Chondrocyte (in vitro differentiated cells): ENCODE results near the gene RFPL1. TPM values are rescaled to one million over a fixed set of nuclear protein-coding genes. Genes with fewer than 3 reads are reported as not detected.
"Not testable (repeated sequence)": the region's sequence is repeated elsewhere in the genome, so short reads cannot be mapped to it uniquely, and the experiment has no call there.

Source experiments
- DNase-seq: peaks from one replicate; pipeline ENCODE4 v3.0.0; 2021; ENCODE audit warnings: mixed read lengths, low spot score
- H3K27ac Mint-ChIP-seq: one replicate; pipeline ENCODE4 v1.8.0; 2021; ENCODE audit warnings: mild to moderate bottlenecking, moderate library complexity, mixed read lengths; ENCODE audit not compliant: unreplicated experiment
- H3K27me3 Mint-ChIP-seq: 2 replicates; pipeline ENCODE4 v1.8.0; 2021; ENCODE audit warnings: low read depth, mixed read lengths
- H3K36me3 Mint-ChIP-seq: 2 replicates; pipeline ENCODE4 v1.8.0; 2021; ENCODE audit warnings: low read depth, mixed read lengths
- H3K4me1 Mint-ChIP-seq: 2 replicates; pipeline ENCODE4 v1.8.0; 2021; ENCODE audit warnings: low read depth, mild to moderate bottlenecking, mixed read lengths
- H3K4me3 Mint-ChIP-seq: one replicate; pipeline ENCODE4 v1.8.0; 2021; ENCODE audit warnings: mild to moderate bottlenecking, moderate library complexity, mixed read lengths; ENCODE audit not compliant: unreplicated experiment
- H3K9me3 Mint-ChIP-seq: 2 replicates; pipeline ENCODE4 v1.8.0; 2021; ENCODE audit warnings: low read depth, mixed read lengths
- CTCF ChIP-seq: fragments of 200-600 bp; sonication (generic); IDR thresholded peaks from 2 replicates; pipeline ENCODE4 v1.5.0; 2021; ENCODE audit warnings: antibody characterized with exemption, mild to moderate bottlenecking, moderate library complexity
- long read RNA-seq: library from polyadenylated mRNA; stranded (forward); transcript quantifications from one replicate; pipeline ENCODE4 v2.0.0, GENCODE V29; 2021
- total RNA-seq: library from RNA; stranded (reverse); gene quantifications from 3 replicates; pipeline ENCODE4 v1.2.1, GENCODE V29; 2021

RFPL1 gene
- not detected in 3 replicates for total RNA-seq
- long read RNA-seq = 0 reads

- not testable (repeated sequence) for H3K27me3 Mint-ChIP-seq, H3K36me3 Mint-ChIP-seq, H3K4me3 Mint-ChIP-seq, DNase-seq, H3K27ac Mint-ChIP-seq, H3K9me3 Mint-ChIP-seq
- H3K4me1 Mint-ChIP-seq = peaks cover 18% of the 10 kb centered on the region
Measured at GRCh38 chr22:29438283-29438682, at the start of gene RFPL1. TSS of gene RFPL1 (plus strand) at chr22:29438583.

- Mint-ChIP-seq H3K4me1 (peaks cover 25% of the 10 kb centered on the region), H3K9me3 (no peaks in the 10 kb centered on the region), H3K27ac (peak overlapping the region; percentile 81), H3K4me3 (peak overlapping the region; percentile 86), H3K27me3 (no peaks in the 10 kb centered on the region), H3K36me3 (peaks cover 1% of the 10 kb centered on the region)
- no peak for DNase-seq
- TF ChIP-seq CTCF = no peak
Measured at GRCh38 chr22:29388759-29389090, 49.7 kb upstream of the RFPL1 start.

- Mint-ChIP-seq H3K36me3 (peaks cover under 1% of the 10 kb centered on the region), H3K27ac (no peak overlapping the region), H3K27me3 (no peaks in the 10 kb centered on the region), H3K4me1 (peaks cover 31% of the 10 kb centered on the region), H3K9me3 (no peaks in the 10 kb centered on the region), H3K4me3 (no peak overlapping the region)
- TF ChIP-seq CTCF = no peak
- no peak for DNase-seq
Measured at GRCh38 chr22:29390270-29390669, 48.1 kb upstream of the RFPL1 start.

- DNase-seq = no peak
- Mint-ChIP-seq H3K36me3 (no peaks in the 10 kb centered on the region), H3K27ac (no peak overlapping the region), H3K27me3 (no peaks in the 10 kb centered on the region), H3K4me1 (peaks cover 23% of the 10 kb centered on the region), H3K4me3 (no peak overlapping the region), H3K9me3 (no peaks in the 10 kb centered on the region)
- no peak for TF ChIP-seq CTCF
Measured at GRCh38 chr22:29391546-29391945, 46.8 kb upstream of the RFPL1 start.

GRCh38 chr22:29393019-29393608 lies 45.3 kb upstream of the RFPL1 start:
- TF ChIP-seq CTCF = no peak
- Mint-ChIP-seq H3K27me3 (no peaks in the 10 kb centered on the region), H3K4me3 (no peak overlapping the region), H3K27ac (no peak overlapping the region), H3K9me3 (no peaks in the 10 kb centered on the region), H3K4me1 (peaks cover 10% of the 10 kb centered on the region), H3K36me3 (no peaks in the 10 kb centered on the region)
- DNase-seq = no peak

GRCh38 chr22:29394931-29395581 lies 43.3 kb upstream of the RFPL1 start:
- Mint-ChIP-seq H3K27me3 (no peaks in the 10 kb centered on the region), H3K9me3 (no peaks in the 10 kb centered on the region), H3K4me1 (peaks cover 12% of the 10 kb centered on the region), H3K4me3 (no peak overlapping the region), H3K27ac (no peak overlapping the region), H3K36me3 (no peaks in the 10 kb centered on the region)
- TF ChIP-seq CTCF = peak; percentile 92
- no peak for DNase-seq
